CD4-positive, alpha-beta T cell treated with Interleukin-4 for 1 hour (primary cell): ENCODE data around the gene RAB26.
"Not testable (repeated sequence)": the region's sequence is repeated elsewhere in the genome, so short reads cannot be mapped to it uniquely, and the experiment has no call there.

Experiments
- DNase-seq, 2 donors: peaks; one replicate each; pipeline ENCODE4 v3.0.0-alpha.2; 2020 to 2022

Gene RAB26

DNA sequence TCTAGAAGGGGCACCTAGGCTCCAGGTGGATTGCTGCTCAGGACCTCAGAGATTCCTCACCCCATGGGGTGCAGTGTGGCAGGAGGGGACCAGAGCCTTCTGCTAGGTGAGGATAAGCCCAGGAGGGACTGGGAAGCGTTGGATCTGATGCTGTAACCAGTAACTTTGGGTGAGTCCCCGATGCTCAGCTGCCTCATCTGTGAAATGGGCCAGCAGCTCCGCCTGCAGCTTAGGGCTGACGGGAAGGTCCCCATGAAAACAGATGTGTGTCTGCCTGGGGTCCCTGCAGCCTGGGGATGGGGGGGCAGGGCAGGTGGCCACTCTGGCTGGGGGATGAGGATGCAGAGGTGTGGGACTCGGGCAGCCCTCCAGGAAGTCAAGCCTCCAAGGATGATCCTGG, 50.7 kb downstream of the RAB26 start:
- no peak for DNase-seq

DNA sequence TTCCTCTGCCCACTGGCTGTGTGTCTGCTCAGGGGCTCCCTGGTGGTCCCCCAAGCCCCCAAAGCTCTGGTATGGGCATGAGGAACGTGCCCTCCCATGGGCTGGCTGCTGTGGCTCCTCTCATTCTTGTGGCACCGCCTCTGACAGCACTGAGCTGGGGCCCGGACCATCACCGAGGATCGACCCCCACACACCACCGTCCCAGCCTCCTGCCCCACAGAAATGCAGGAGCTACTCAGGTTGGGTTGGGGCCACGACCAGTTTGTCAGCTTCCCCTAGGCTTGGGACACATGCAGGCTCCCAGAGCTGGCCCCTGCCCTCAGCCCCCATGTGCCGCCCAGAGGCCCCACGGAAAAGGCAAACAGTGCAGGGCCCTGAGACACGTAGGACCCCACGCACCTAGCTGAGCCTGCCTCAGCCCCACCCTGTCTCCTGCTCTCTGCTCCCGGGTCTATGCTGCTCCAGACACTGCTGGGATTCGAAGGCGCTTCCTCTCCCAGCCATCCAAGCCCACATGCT, 51.3 kb downstream of the RAB26 start:
- DNase-seq, result no peak

DNA sequence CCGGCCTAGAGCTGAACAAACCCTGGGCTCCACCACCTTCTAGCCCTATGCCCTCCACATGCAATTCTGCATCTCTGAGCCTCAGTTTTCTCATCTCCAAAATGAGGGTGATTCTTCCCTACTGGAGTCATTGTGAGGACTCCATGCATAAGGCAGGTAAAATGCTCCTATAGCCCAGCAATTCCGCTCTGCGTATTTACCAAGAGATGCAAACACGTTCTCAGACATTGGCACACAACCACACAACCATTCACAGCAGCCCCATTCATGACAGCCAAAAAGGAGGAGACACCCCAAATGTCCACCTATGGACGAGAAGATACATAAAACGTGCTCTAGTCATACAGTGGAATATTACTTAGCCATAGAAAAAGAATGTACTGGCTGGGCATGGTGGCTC, 51.9 kb downstream of the RAB26 start:
- no peak for DNase-seq

DNA sequence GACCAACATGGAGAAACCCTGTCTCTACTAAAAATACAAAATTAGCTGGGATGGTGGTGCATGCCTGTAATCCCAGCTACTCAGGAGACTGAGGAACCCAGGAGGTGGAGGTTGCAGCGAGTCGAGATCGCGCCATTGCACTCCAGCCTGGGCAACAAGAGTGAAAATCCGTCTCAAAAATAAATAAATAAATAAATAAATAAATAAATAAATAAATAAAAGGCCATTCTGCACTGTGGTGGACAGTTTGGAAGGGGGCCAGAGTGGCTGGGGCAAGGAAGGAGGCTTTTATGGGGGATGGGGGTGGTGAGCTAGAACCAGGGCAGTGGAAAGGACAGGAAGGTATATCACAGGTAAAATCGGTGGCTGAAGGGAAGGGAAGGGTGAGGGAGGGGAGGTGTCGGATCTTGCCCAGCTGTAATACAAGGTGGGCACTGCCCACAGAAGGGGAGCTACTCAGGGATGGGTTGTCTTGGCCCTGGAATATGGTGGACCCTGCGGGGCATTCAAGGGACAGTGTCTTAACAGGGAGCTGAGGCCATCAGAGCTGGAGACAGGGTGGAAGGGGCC, 54.8 kb downstream of the RAB26 start:
- not testable (repeated sequence) for DNase-seq
